ENCODE results near the gene ANKFY1. TPM values are rescaled to one million over a fixed set of nuclear protein-coding genes. Genes with fewer than 3 reads are reported as not detected.

ANKFY1 gene
- total RNA-seq, 4 donors from 2014 or later = 25.6 to 70.6 (median 44.9) TPM

- 64% methylated on average over 3 of the region's 3 CpGs for WGBS
- Histone ChIP-seq H3K27ac (no peak overlapping the region), H3K9me3 (no peaks in the 10 kb centered on the region), H3K27me3 (no peaks in the 10 kb centered on the region), H3K4me1 (peaks cover 3% of the 10 kb centered on the region), H3K4me3 (no peak overlapping the region), H3K36me3 (peaks cover 18% of the 10 kb centered on the region)
- DNase-seq (ENCODE audit: low spot score in 2 of 2) = no peak
- TF ChIP-seq POLR2A (IDR thresholded peaks at IDR 0.05) = no peak
- TF ChIP-seq EP300 (IDR thresholded peaks at IDR 0.05) = no peak
- TF ChIP-seq POLR2AphosphoS5 (IDR thresholded peaks at IDR 0.05) = no peak
- TF ChIP-seq CTCF (IDR thresholded peaks at IDR 0.05) = no peak
These were observed 7.0 kb upstream of the ANKFY1 start for GRCh38 chr17:4270736-4271135.

- no peak for DNase-seq (ENCODE audit: low spot score in 2 of 2)
- Histone ChIP-seq H3K4me3 (no peak overlapping the region), H3K36me3 (peaks cover 18% of the 10 kb centered on the region), H3K9me3 (no peaks in the 10 kb centered on the region), H3K4me1 (peaks cover 3% of the 10 kb centered on the region), H3K27ac (no peak overlapping the region), H3K27me3 (no peaks in the 10 kb centered on the region)
- no peak for TF ChIP-seq EP300 (IDR thresholded peaks at IDR 0.05)
- no peak for TF ChIP-seq POLR2AphosphoS5 (IDR thresholded peaks at IDR 0.05)
- no peak for TF ChIP-seq POLR2A (IDR thresholded peaks at IDR 0.05)
- no peak for TF ChIP-seq CTCF (IDR thresholded peaks at IDR 0.05)
- WGBS = 90% methylated on average over 4 of the region's 4 CpGs
These were observed 6.1 kb upstream of the ANKFY1 start for GRCh38 chr17:4269915-4270314.

- DNase-seq (ENCODE audit: low spot score in 2 of 2) = no peak
- no peaks in the 10 kb centered on the region for H3K27me3 ChIP-seq
- no peaks in the 10 kb centered on the region for H3K9me3 ChIP-seq
- no peak for TF ChIP-seq EP300 (IDR thresholded peaks at IDR 0.05)
- no peak for TF ChIP-seq CTCF (IDR thresholded peaks at IDR 0.05)
- TF ChIP-seq POLR2A (IDR thresholded peaks at IDR 0.05) = no peak
- no peak for TF ChIP-seq POLR2AphosphoS5 (IDR thresholded peaks at IDR 0.05)
- peaks cover 18% of the 10 kb centered on the region for H3K36me3 ChIP-seq
- WGBS = 95% methylated on average over 8 of the region's 8 CpGs
- peaks cover 17% of the 10 kb centered on the region for H3K4me1 ChIP-seq
- H3K4me3 ChIP-seq = no peak overlapping the region
- no peak overlapping the region for H3K27ac ChIP-seq
These were observed 3.6 kb upstream of the ANKFY1 start for GRCh38 chr17:4267402-4267801.

GRCh38 chr17:4266550-4266949 is 2.8 kb upstream of the ANKFY1 start:
- no peak overlapping the region for H3K27ac ChIP-seq

GRCh38 chr17:4262703-4263102 is 1.1 kb downstream of the ANKFY1 start:
- no peak for DNase-seq (ENCODE audit: low spot score in 2 of 2)
- no peaks in the 10 kb centered on the region for H3K27me3 ChIP-seq
- H3K4me1 ChIP-seq = peaks cover 28% of the 10 kb centered on the region
- peaks cover 6% of the 10 kb centered on the region for H3K36me3 ChIP-seq
- peak overlapping the region; percentile 94 for H3K4me3 ChIP-seq
- WGBS = 42% methylated on average over 7 of the region's 8 CpGs
- no peak overlapping the region for H3K27ac ChIP-seq
- TF ChIP-seq EP300 (IDR thresholded peaks at IDR 0.05) = no peak
- TF ChIP-seq CTCF (IDR thresholded peaks at IDR 0.05) = no peak
- no peaks in the 10 kb centered on the region for H3K9me3 ChIP-seq

More at GRCh38 chr17:4266550-4266949, 2.8 kb upstream of the ANKFY1 start:
- 78% methylated on average over 7 of the region's 7 CpGs for WGBS
- peaks cover 11% of the 10 kb centered on the region for H3K36me3 ChIP-seq
- DNase-seq (ENCODE audit: low spot score in 2 of 2) = no peak
- H3K27me3 ChIP-seq = no peaks in the 10 kb centered on the region
- H3K4me3 ChIP-seq = no peak overlapping the region
- peaks cover 23% of the 10 kb centered on the region for H3K4me1 ChIP-seq
- no peak for TF ChIP-seq POLR2AphosphoS5 (IDR thresholded peaks at IDR 0.05)
- no peak for TF ChIP-seq EP300 (IDR thresholded peaks at IDR 0.05)
- TF ChIP-seq POLR2A (IDR thresholded peaks at IDR 0.05) = no peak
- TF ChIP-seq CTCF (IDR thresholded peaks at IDR 0.05) = no peak
- no peaks in the 10 kb centered on the region for H3K9me3 ChIP-seq
